Thyroid gland (tissue), 4 donors: Measurements from ENCODE around the gene NCBP3. TPM values are rescaled to one million over a fixed set of nuclear protein-coding genes. Genes with fewer than 3 reads are reported as not detected.

ENCODE experiments used
- DNase-seq, 2 donors: peaks; one replicate each; pipeline ENCODE4 v3.0.0-alpha.2; 2019
- H3K27ac ChIP-seq, 3 donors: fragments of 200-600 bp; sonication (generic); 1 replicate in 2 of 3; 2 replicates in 1 of 3; pipeline ENCODE4 v1.5.1; 2016 to 2019; ENCODE audit warnings: mild to moderate bottlenecking in 1 of 3, moderate library complexity in 1 of 3
- H3K27me3 ChIP-seq: fragments of 200-600 bp; sonication (generic); one replicate; pipeline ENCODE4 v1.5.1; 2019
- H3K36me3 ChIP-seq, 2 donors: fragments of 200-600 bp; sonication (generic); one replicate each; pipeline ENCODE4 v1.5.1; 2016 to 2019
- H3K4me1 ChIP-seq, 2 donors: fragments of 200-600 bp; sonication (generic); one replicate each; pipeline ENCODE4 v1.5.1; 2017 to 2019
- H3K4me3 ChIP-seq, 3 donors: fragments of 200-600 bp; sonication (generic); replicated peaks in 1 of 3; 1 replicate in 2 of 3; 2 replicates in 1 of 3; pipeline ENCODE4 v1.5.1; 2016; ENCODE audit warnings: mild to moderate bottlenecking in 1 of 3
- H3K9me3 ChIP-seq: fragments of 200-600 bp; sonication (generic); one replicate; pipeline ENCODE4 v1.5.1; 2017
- POLR2A ChIP-seq, 2 donors: fragments of 450-650 bp; IDR thresholded peaks; one replicate each; pipeline ENCODE4 v1.6.1; 2017; ENCODE audit warnings: antibody characterized with exemption in 2 of 2, mild to moderate bottlenecking in 2 of 2, moderate library complexity in 1 of 2
- WGBS, 2 donors: methylation state at CpG; one replicate each; pipeline ENCODE4 v1.1.5; 2017; 5-methylcytosine and 5-hydroxymethylcytosine counted together
- intact Hi-C: fragments of 100-400 bp; cut with DNase I; formaldehyde crosslinking; loops from one replicate; pipeline ENCODE4 v1.15.1; 2023
- total RNA-seq, 4 donors: library from RNA; depleted of rRNA; stranded (reverse); fragments of >200 nt; gene quantifications; one replicate each; pipeline ENCODE4 v1.2.3, GENCODE V29; 2016
- TF ChIP-seq, protein P1 (sequence below), 6 experiments: fragments of 200-600 bp in 3 of 6; fragments of 450-650 bp in 3 of 6; sonication (generic) in 3 of 6; IDR thresholded peaks; one replicate each; pipeline ENCODE4 v1.5.1; 2016 to 2019; ENCODE audit warnings: antibody characterized with exemption in 6 of 6, mild to moderate bottlenecking in 2 of 6, inconsistent platforms in 1 of 6, moderate library complexity in 1 of 6

NCBP3 gene
- total RNA-seq, 4 donors from 2014 or later = 28.4 to 265 (median 36.1) TPM

DNA sequence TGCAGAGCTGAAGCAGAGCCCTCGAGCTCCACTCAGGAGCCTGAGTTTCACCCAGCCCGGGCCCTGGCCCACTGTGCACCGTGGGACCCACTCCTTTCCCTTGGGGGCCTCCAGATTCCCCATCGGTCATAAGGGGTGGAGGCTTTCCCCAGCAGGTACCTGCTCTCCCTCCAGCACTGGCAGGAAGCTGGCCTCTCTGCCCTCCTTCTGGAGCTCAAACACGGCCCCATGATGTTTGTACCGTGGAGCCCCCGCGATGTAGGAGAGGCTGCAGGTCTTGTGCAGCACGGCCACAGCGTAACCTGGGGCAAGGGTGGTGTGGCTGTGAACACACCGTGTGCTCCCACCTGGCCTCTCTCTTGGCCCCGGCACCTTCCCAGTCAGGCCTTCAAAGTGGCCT lies 92.4 kb downstream of the NCBP3 start:
- DNase-seq = no peak
- intact Hi-C loops = no loop called here
- Histone ChIP-seq H3K27me3 (no peaks in the 10 kb centered on the region), H3K27ac (no peak overlapping the region), H3K36me3 (no peaks in the 10 kb centered on the region), H3K4me3 (no peak overlapping the region), H3K9me3 (no peaks in the 10 kb centered on the region), H3K4me1 (peaks cover 0 to 8% of the 10 kb centered on the region in 2 donors)
- TF ChIP-seq, protein P1, sequence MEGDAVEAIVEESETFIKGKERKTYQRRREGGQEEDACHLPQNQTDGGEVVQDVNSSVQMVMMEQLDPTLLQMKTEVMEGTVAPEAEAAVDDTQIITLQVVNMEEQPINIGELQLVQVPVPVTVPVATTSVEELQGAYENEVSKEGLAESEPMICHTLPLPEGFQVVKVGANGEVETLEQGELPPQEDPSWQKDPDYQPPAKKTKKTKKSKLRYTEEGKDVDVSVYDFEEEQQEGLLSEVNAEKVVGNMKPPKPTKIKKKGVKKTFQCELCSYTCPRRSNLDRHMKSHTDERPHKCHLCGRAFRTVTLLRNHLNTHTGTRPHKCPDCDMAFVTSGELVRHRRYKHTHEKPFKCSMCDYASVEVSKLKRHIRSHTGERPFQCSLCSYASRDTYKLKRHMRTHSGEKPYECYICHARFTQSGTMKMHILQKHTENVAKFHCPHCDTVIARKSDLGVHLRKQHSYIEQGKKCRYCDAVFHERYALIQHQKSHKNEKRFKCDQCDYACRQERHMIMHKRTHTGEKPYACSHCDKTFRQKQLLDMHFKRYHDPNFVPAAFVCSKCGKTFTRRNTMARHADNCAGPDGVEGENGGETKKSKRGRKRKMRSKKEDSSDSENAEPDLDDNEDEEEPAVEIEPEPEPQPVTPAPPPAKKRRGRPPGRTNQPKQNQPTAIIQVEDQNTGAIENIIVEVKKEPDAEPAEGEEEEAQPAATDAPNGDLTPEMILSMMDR (IDR thresholded peaks at IDR 0.05) = no peak
- TF ChIP-seq POLR2A (IDR thresholded peaks at IDR 0.05) = no peak
- 66 to 76% methylated on average over 4 to 7 of the region's 12 CpGs for WGBS, 2 donors

Other genes starting within 250 kb of the NCBP3 start
- 1 to 10 TPM; 2.9 to 5.3 (median 4.0) TPM for gene TRPV1, start 236.8 kb downstream of the NCBP3 start, total RNA-seq
- gene SHPK, start 210.0 kb downstream of the NCBP3 start, total RNA-seq = 10 to 100 TPM; 16.1 to 18.4 (median 17.6) TPM
- gene CTNS, start 209.5 kb downstream of the NCBP3 start, total RNA-seq = 10 to 100 TPM; 21.4 to 36.6 (median 28.6) TPM
- 100 to 1,000 TPM in 2 of 4 donors, 10 to 100 TPM in 2; 62.9 to 151 (median 120) TPM for gene TAX1BP3, start 177.7 kb downstream of the NCBP3 start, total RNA-seq
- 10 to 100 TPM in 2 of 4 donors, 1 to 10 TPM in 2; 4.1 to 17.3 (median 11.5) TPM for gene EMC6, start 177.4 kb downstream of the NCBP3 start, total RNA-seq
- under 1 TPM in 1 of 4 donors, not detected in 3; 0.54 TPM for gene P2RX5, start 150.1 kb downstream of the NCBP3 start, total RNA-seq
- gene HASPIN, start 122.3 kb downstream of the NCBP3 start, total RNA-seq = under 1 TPM in 2 of 4 donors, not detected in 2; 0.13 to 0.21 TPM
- 10 to 100 TPM in 3 of 4 donors, 1 to 10 TPM in 1; 5.5 to 31.9 (median 19.4) TPM for gene ITGAE, start 45.1 kb downstream of the NCBP3 start, total RNA-seq
- 10 to 100 TPM in 1 of 4 donors, 1 to 10 TPM in 3; 5.9 to 10.1 (median 7.9) TPM for gene CAMKK1, start 46.8 kb upstream of the NCBP3 start, total RNA-seq
- under 1 TPM in 3 of 4 donors, not detected in 1; 0.11 to 0.54 (median 0.21) TPM for gene P2RX1, start 70.2 kb upstream of the NCBP3 start, total RNA-seq
- 10 to 100 TPM in 2 of 4 donors, 1 to 10 TPM in 2; 6.9 to 18.6 (median 9.1) TPM for gene ATP2A3, start 118.2 kb upstream of the NCBP3 start, total RNA-seq